Testis (tissue), 3 donors: ENCODE measurements around the gene FDX2. TPM values are rescaled to one million over a fixed set of nuclear protein-coding genes. Genes with fewer than 3 reads are reported as not detected.

Experiments
- DNase-seq: peaks from one replicate; pipeline ENCODE4 v3.0.0-alpha.2; 2019
- H3K27ac ChIP-seq, 2 donors: fragments of 200-600 bp; sonication (generic); one replicate each; pipeline ENCODE4 v1.5.1; 2019
- H3K27me3 ChIP-seq: fragments of 200-600 bp; sonication (generic); one replicate; pipeline ENCODE4 v1.5.1; 2019
- H3K36me3 ChIP-seq: fragments of 200-600 bp; sonication (generic); one replicate; pipeline ENCODE4 v1.5.1; 2017; ENCODE audit warnings: low read depth; ENCODE audit errors: missing control alignments
- H3K4me1 ChIP-seq: fragments of 200-600 bp; sonication (generic); one replicate; pipeline ENCODE4 v1.5.1; 2019
- H3K4me3 ChIP-seq, 2 donors: fragments of 200-600 bp; sonication (generic); one replicate each; pipeline ENCODE4 v1.5.1; 2017 to 2019
- H3K9me3 ChIP-seq: fragments of 200-600 bp; sonication (generic); one replicate; pipeline ENCODE4 v1.5.1; 2017
- CTCF ChIP-seq, 3 experiments: fragments of 450-650 bp in 2 of 3; fragments of 200-600 bp in 1 of 3; sonication (generic) in 1 of 3; IDR thresholded peaks; one replicate each; pipeline ENCODE4 v1.5.1; 2016 to 2019; ENCODE audit warnings: antibody characterized with exemption in 3 of 3, mild to moderate bottlenecking in 2 of 3, moderate library complexity in 1 of 3
- POLR2A ChIP-seq: fragments of 450-650 bp; IDR thresholded peaks from one replicate; pipeline ENCODE4 v1.6.1; 2017; ENCODE audit warnings: antibody characterized with exemption, mild to moderate bottlenecking, moderate library complexity
- WGBS, 2 donors: methylation state at CpG; one replicate each; pipeline ENCODE4 v1.1.5; 2018; 5-methylcytosine and 5-hydroxymethylcytosine counted together
- intact Hi-C: fragments of 100-400 bp; cut with DNase I; formaldehyde crosslinking; loops from one replicate; pipeline ENCODE4 v1.15.1; 2023; ENCODE audit warnings: low total_unique reads
- polyA plus RNA-seq: library from polyadenylated mRNA; stranded (reverse); fragments of 350-450 nt; fragmentation: Illumina TruSeq; extraction: RNeasy Lipid Tissue Mini Kit (QIAGEN cat#74804); gene quantifications from one replicate; pipeline ENCODE4 v1.2.3, GENCODE V29; 2014; ENCODE audit warnings: low read depth, low replicate concordance; ENCODE audit not compliant: insufficient read depth
- total RNA-seq, 2 donors: library from RNA; depleted of rRNA; stranded (reverse); fragments of >200 nt; gene quantifications; one replicate each; pipeline ENCODE4 v1.2.3, GENCODE V29; 2016

Gene FDX2
- total and polyA plus RNA-seq, 3 donors from 2014 or later: 26.8 to 40.2 (median 35.7) TPM

DNA sequence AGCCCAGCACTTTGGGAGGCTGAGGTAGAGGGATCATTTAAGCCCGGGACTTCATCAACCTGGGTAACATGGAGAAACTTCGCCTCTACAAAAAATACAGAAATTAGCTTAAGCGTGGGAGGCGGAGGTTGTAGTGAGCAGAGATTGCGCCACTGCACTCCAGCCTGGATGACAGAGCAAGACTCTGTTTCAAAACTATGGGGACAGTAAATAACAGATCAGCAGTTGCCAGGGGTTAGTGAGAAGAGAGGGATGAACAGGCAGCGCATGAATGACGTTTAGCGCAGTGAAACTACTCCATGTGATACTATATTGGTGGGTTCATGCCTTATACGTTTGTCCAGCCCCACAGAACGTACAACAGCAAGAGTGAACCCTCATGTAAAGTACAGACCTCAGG, 30.7 kb upstream of the FDX2 start:
- Histone ChIP-seq H3K27me3 (no peaks in the 10 kb centered on the region), H3K36me3 (no peaks in the 10 kb centered on the region), H3K4me1 (no peaks in the 10 kb centered on the region), H3K9me3 (no peaks in the 10 kb centered on the region), H3K4me3 (no peak overlapping the region), H3K27ac (no peak overlapping the region)
- intact Hi-C loops: no loop called here
- no peak for TF ChIP-seq POLR2A
- no peak for TF ChIP-seq CTCF (IDR thresholded peaks at IDR 0.05)
- WGBS, 2 donors: 59 to 67% methylated on average over 10 of the region's 10 CpGs
- no peak for DNase-seq

DNA sequence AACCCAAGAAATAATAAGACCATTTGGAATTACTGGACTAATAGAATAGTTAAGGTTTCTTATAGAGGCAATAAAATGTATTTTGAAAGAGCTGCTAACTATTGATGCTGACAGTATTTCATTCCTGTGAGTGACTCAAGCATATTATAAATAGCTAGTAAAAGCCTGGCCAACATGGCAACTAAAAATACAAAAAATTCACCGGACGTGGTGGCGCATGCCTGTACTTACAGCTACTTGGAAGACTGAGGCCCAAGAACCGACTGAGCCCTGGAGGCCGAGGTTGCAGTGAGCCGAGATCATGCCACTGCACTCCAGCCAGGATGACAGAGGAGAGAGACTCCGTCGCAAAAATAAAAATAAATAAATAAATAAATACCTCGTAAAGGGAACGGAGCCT, 29.0 kb upstream of the FDX2 start:
- Histone ChIP-seq H3K4me1 (no peaks in the 10 kb centered on the region), H3K27me3 (no peaks in the 10 kb centered on the region), H3K9me3 (no peaks in the 10 kb centered on the region), H3K27ac (no peak overlapping the region), H3K36me3 (no peaks in the 10 kb centered on the region), H3K4me3 (no peak overlapping the region)
- intact Hi-C loops: no loop called here
- no peak for TF ChIP-seq POLR2A
- no peak for TF ChIP-seq CTCF (IDR thresholded peaks at IDR 0.05)
- 86 to 90% methylated on average over 10 of the region's 10 CpGs for WGBS, 2 donors
- DNase-seq: no peak

GRCh38 chr19:10343495-10343894, 27.7 kb upstream of the FDX2 start:
- Histone ChIP-seq H3K27ac (no peak overlapping the region), H3K36me3 (no peaks in the 10 kb centered on the region), H3K4me1 (no peaks in the 10 kb centered on the region), H3K27me3 (no peaks in the 10 kb centered on the region), H3K4me3 (no peak overlapping the region), H3K9me3 (no peaks in the 10 kb centered on the region)
- WGBS, 2 donors: 68 to 84% methylated on average over 2 of the region's 2 CpGs
- no peak for DNase-seq
- TF ChIP-seq CTCF (IDR thresholded peaks at IDR 0.05) (no peak), POLR2A (no peak)
- intact Hi-C loops: no loop called here

GRCh38 chr19:10339977-10340376, 24.2 kb upstream of the FDX2 start:
- TF ChIP-seq CTCF (IDR thresholded peaks at IDR 0.05) (no peak), POLR2A (no peak)
- no peak for DNase-seq
- no peaks in the 10 kb centered on the region for H3K4me1 ChIP-seq
- H3K4me3 ChIP-seq: no peak overlapping the region
- intact Hi-C loops: no loop called here
- no peaks in the 10 kb centered on the region for H3K27me3 ChIP-seq
- H3K27ac ChIP-seq: no peak overlapping the region
- no peaks in the 10 kb centered on the region for H3K36me3 ChIP-seq
- 93 to 96% methylated on average over 5 of the region's 5 CpGs for WGBS, 2 donors
- no peaks in the 10 kb centered on the region for H3K9me3 ChIP-seq

DNA sequence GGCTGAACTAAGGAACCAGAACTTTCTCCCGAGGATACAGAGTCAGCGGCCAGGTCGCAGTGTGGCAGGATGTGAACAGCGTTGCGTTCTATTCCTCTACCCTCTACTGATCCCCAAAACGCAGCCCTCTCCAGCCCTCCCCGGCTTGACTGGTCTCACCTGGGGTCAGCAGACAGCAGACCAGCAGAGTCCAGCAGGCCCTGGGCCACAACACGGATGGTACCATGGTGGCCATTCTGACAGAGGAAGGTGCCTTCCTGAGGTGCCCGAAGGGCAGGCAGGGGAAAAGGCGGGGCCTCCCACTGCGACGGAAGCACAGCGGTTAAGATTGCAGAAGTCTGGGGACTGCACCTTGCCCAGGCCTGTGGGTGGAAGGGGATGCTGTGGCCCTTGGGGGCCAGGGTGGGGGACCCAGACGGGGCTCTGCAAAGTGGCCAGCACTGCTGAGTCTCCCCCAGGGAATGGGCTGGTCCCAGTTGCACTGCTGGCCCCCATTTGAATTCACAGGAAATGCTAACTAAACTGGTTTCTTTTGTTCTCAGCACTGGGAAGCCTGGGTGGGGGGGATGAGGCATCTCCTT, 23.7 kb upstream of the FDX2 start, which contains the start of gene ICAM3:
ICAM3 (minus strand) TSS at position 245 of the 581 bp plus-strand sequence; CDS start at position 235, 10 bp downstream.
- intact Hi-C loops: no loop called here
- H3K27ac ChIP-seq: no peak within 1 kb of the TSS
- no peaks in the 10 kb centered on the region for H3K36me3 ChIP-seq
- 73 to 87% methylated on average over 11 to 14 of the region's 14 CpGs for WGBS, 2 donors
- no peak for DNase-seq
- H3K4me1 ChIP-seq: peaks cover under 1% of the 10 kb centered on the region
- H3K27me3 ChIP-seq: no peaks in the 10 kb centered on the region
- TF ChIP-seq CTCF (IDR thresholded peaks at IDR 0.05): no peak
- no peak for TF ChIP-seq POLR2A
- H3K4me3 ChIP-seq: no peak within 1 kb of the TSS
- no peaks in the 10 kb centered on the region for H3K9me3 ChIP-seq
